ENCODE measurements around the gene LYZL1. TPM values are rescaled to one million over a fixed set of nuclear protein-coding genes. Genes with fewer than 3 reads are reported as not detected.
"Not testable (repeated sequence)": the region's sequence is repeated elsewhere in the genome, so short reads cannot be mapped to it uniquely, and the experiment has no call there.

The LYZL1 gene
- total and polyA plus RNA-seq, 12 donors = not detected

GRCh38 chr10:29316308-29317026, 27.6 kb downstream of the LYZL1 start:
- intact Hi-C loops (cut with DNase I) = no loop called here
- Histone ChIP-seq H3K27me3 (peaks cover 0 to 5% (median 0%) of the 10 kb centered on the region in 7 donors), H3K36me3 (no peaks in the 10 kb centered on the region), H3K4me3 (no peak overlapping the region), H3K4me1 (peaks cover 0 to 21% (median 15%) of the 10 kb centered on the region in 9 donors), H3K9me3 (no peaks in the 10 kb centered on the region), H3K27ac (no peak overlapping the region)
- DNase-seq (no peak), ATAC-seq (no peak)
- TF ChIP-seq, protein P1, sequence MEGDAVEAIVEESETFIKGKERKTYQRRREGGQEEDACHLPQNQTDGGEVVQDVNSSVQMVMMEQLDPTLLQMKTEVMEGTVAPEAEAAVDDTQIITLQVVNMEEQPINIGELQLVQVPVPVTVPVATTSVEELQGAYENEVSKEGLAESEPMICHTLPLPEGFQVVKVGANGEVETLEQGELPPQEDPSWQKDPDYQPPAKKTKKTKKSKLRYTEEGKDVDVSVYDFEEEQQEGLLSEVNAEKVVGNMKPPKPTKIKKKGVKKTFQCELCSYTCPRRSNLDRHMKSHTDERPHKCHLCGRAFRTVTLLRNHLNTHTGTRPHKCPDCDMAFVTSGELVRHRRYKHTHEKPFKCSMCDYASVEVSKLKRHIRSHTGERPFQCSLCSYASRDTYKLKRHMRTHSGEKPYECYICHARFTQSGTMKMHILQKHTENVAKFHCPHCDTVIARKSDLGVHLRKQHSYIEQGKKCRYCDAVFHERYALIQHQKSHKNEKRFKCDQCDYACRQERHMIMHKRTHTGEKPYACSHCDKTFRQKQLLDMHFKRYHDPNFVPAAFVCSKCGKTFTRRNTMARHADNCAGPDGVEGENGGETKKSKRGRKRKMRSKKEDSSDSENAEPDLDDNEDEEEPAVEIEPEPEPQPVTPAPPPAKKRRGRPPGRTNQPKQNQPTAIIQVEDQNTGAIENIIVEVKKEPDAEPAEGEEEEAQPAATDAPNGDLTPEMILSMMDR (IDR thresholded peaks at IDR 0.05) = no peak
- WGBS, 2 donors = 85 to 86% methylated on average over 8 of the region's 8 CpGs

GRCh38 chr10:29317027-29317420, 28.2 kb downstream of the LYZL1 start:
- Histone ChIP-seq H3K4me3 (no peak overlapping the region), H3K4me1 (peaks cover 0 to 21% (median 17%) of the 10 kb centered on the region in 9 donors), H3K9me3 (no peaks in the 10 kb centered on the region), H3K36me3 (no peaks in the 10 kb centered on the region), H3K27me3 (peaks cover 0 to 5% (median 0%) of the 10 kb centered on the region in 7 donors), H3K27ac (no peak overlapping the region)
- ATAC-seq (no peak), DNase-seq (no peak)
- 92 to 93% methylated on average over 2 of the region's 2 CpGs for WGBS, 2 donors
- intact Hi-C loops (cut with DNase I) = no loop called here
- TF ChIP-seq, protein P1 (IDR thresholded peaks at IDR 0.05) = no peak

- H3K27ac ChIP-seq = peak overlapping the region in 4 of 10 donors; percentile 76 to 85 (median 78)
- H3K9me3 ChIP-seq = no peaks in the 10 kb centered on the region
- no peaks in the 10 kb centered on the region for H3K36me3 ChIP-seq
- peaks cover 0 to 26% (median 21%) of the 10 kb centered on the region in 9 donors for H3K4me1 ChIP-seq
- ATAC-seq (no peak), DNase-seq (no peak)
- 91 to 95% methylated on average over 5 of the region's 5 CpGs for WGBS, 2 donors
- intact Hi-C loops (cut with DNase I) = no loop called here
- H3K27me3 ChIP-seq = peaks cover 0 to 5% (median 0%) of the 10 kb centered on the region in 7 donors
- no peak overlapping the region for H3K4me3 ChIP-seq
- TF ChIP-seq, protein P1 (IDR thresholded peaks at IDR 0.05) = no peak
Measured at GRCh38 chr10:29317423-29318021, 28.7 kb downstream of the LYZL1 start.

- peak; percentile 47 to 69 for DNase-seq
- WGBS, 2 donors = 11% methylated on average over 21 to 22 of the region's 22 CpGs
Measured at GRCh38 chr10:29318141-29319071, 29.5 kb downstream of the LYZL1 start.

More at GRCh38 chr10:29318141-29319071, 29.5 kb downstream of the LYZL1 start:
- H3K27me3 ChIP-seq; H3K36me3 ChIP-seq; intact Hi-C loops (cut with DNase I); H3K9me3 ChIP-seq: not testable (repeated sequence)
- Histone ChIP-seq H3K27ac (peak overlapping the region; percentile 0 to 85 (median 74)), H3K4me3 (peak overlapping the region in 3 of 10 donors; percentile 4 to 7 (median 5)), H3K4me1 (peaks cover 0 to 35% (median 26%) of the 10 kb centered on the region in 9 donors)
- ATAC-seq = peak; percentile 79 to 93 (median 86)
